GM19240 (cell line): ENCODE results near the gene KDM5C.
"Not testable (repeated sequence)": the region's sequence is repeated elsewhere in the genome, so short reads cannot be mapped to it uniquely, and the experiment has no call there.

Source experiments
- DNase-seq: peaks from one replicate; pipeline ENCODE4 v3.0.0; 2011; ENCODE audit warnings: low spot score; ENCODE audit not compliant: insufficient read length

The KDM5C gene

GRCh38 chrX:53193093-53193492 lies 31.9 kb downstream of the KDM5C start:
- no peak for DNase-seq

- no peak for DNase-seq
These were observed 34.5 kb downstream of the KDM5C start for GRCh38 chrX:53190363-53190960.

GRCh38 chrX:53188763-53189162 lies 36.2 kb downstream of the KDM5C start:
- DNase-seq: peak; percentile 35

DNA sequence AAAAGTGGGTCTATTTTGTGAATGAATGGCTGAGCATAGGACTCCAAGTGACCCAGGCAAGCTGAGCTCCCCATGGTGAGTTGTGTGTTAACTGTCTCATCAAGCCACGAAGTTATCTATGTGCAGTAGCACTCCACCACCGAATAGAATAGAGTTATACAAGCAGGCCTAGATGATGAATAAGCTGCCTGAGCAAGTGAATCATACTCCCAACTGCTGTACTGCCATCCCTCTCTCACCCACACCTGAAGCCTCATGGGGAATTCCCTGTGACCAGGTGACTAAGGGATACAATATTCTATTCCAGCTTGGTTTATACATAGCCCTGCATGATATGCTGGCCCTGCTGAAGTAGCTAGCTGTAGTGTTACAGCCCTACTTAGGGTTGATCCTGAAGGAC lies 38.7 kb downstream of the KDM5C start:
- DNase-seq: no peak

GRCh38 chrX:53184836-53185235 lies 40.2 kb downstream of the KDM5C start:
- no peak for DNase-seq

GRCh38 chrX:53171356-53171755 lies 53.7 kb downstream of the KDM5C start:
- no peak for DNase-seq

- no peak for DNase-seq
These were observed 58.9 kb downstream of the KDM5C start for GRCh38 chrX:53166103-53166502.

GRCh38 chrX:53164566-53164965 lies 60.4 kb downstream of the KDM5C start:
- DNase-seq: not testable (repeated sequence)

DNA sequence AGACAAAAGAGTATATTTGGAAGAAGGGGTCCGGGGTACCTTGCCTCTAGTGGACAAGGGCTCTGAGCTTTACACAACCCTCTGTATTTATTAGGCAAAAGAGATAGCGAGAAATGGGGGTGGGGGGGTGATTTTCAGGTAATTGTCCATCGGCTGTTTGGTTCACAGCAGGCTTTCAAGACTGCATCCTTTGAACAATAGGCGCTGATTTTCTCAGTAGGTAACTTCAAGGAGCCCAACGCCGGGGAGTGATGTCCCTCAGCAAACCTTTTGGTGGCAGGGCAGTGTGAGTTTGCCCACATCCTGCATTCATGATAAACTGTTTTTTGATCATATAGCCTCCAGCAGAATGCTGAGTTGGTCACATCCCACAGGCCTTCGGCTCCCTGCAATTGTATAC lies 61.6 kb downstream of the KDM5C start:
- no peak for DNase-seq

- no peak for DNase-seq
These were observed 64.6 kb downstream of the KDM5C start for GRCh38 chrX:53160297-53160983.

DNA sequence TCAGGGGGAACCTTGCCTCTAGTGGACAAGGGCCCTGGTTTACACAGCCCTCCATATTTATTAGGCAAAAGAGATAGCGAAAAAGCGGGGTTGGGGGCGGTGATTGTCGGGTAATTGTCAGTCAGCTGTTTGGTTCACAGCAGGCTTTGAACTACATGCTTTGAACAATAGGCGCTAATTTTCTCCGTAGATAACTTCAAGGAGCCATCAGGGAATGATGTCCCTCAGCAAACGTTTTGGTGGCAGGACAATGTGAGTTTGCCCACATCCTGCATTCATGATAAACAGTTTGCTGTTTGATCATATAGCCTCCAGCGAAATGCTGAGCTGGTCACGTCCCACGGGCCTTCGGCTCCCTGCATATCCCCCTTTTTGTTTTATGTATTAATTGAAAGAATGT lies 65.8 kb downstream of the KDM5C start:
- no peak for DNase-seq

DNA sequence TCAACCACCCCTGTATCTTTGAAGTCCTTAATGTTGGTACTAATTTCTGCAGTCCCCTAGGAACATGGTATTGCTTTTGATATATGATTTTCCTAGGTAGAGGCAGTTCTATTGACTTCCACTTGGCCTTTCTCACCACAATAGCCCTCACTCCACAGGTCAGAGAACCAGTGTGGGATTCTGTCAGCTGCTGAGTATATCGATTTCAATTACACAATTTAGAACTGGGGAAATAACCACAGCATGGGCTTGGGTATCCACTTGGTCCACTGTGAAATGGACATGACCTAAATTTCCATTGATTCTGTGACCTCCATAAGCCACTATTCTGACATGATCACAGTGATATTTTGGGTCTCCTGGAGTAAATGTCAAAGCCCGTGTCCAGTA lies 68.8 kb downstream of the KDM5C start:
- no peak for DNase-seq

DNA sequence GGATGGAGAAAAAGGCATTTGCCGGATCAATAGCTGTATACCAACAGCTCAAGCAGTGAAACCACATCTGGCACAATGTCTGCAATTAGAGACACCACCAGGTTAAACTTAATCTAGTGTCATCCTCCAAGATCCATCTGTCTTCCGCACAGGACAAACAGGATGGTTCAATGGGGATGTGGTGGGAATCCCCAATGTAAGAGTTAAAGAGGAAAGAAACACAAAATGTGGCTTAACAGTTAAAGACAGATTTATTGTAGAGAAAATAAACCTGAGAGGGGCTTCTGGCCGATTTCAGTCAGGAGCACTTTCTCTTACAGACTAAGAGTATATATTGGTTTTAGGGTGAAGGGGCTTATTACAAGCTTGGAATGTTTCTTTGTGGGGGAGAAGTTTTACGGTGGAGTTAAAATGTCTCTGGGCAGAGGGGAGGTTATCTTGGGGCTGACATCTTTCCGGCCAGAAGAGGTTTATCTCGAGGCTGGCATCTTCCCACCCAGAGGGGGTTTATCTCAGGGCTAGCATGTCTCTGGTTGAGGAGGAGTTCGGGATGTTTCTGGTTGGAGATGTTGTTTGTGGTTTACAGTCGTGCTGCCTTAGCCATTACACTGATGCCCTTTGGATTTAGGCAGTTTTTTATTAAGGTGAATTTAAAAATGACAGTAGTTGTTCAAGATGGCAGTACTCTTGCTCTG lies 69.3 kb downstream of the KDM5C start:
- DNase-seq: no peak

DNA sequence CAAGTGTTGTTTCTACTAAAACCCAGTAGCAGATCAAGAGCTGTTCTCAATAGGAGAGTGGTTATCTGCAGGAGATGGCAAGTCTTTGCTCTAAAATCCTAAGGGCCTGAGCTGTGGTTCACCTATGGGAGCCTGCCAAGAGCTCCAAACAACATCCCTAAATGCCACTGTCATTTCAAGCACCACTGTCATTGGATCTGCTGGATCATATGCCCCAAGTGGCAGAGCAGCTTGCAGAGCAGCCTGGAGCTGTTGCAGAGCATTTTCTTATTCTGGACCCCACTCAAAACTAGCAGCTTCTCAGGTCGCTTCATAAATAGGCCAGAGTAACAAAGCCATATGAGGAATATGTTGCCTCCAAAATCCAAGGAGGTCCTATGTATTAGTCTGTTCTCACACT lies 71.4 kb downstream of the KDM5C start:
- no peak for DNase-seq
